GM21737 (cell line): ENCODE measurements around the gene C19orf12.
A peak's percentile ranks its signal among the peaks of the same experiment; 100 is the strongest.

Experiments
- ATAC-seq: cut with Tn5 transposase; IDR thresholded peaks from one replicate; pipeline ENCODE4 v1.9.1; 2021; ENCODE audit warnings: mild to moderate bottlenecking, moderate library complexity; ENCODE audit not compliant: unreplicated experiment

Gene C19orf12

DNA sequence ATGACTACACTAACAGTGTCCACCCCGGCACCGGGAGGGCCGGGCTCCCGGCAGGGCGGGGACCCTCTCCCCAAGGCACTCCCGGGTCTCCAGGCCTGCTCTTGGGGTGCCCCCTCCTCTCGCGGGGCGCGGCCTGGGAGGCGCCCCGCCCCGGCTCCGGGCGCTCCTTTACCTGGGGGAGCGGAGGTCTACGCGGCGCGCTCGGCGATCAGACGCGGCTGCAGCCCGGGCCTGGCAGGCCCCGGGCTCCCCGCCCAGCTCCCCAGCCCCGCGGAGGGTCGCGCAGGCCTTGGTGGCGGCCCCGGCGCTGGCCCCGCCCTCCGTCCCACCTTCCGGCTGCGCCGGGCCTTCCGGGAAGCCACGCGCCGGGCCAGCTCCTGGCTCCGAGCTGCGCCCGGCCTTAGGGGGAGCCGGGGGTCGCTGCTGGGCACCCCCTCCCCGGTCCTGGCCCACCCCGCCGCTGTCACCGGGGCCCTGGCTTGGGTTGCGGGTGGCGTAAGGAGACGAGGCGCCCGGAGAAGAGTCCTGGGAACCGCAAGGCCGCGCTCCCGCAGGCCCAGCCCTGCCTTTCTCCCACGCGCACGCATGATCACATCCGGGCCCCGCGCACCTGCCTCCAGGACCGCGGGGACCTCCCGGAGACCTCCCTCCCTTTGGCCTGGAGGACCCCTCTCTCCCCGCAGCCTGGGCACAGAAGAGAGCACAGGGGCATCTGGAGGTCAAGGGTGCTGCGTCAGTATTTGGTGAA lies at the start of gene C19orf12:
C19orf12 (minus strand) TSS at position 309 of the 748 bp plus-strand sequence. CDS start 6,848 bp downstream, outside the sequence.
- peak; percentile 65 for ATAC-seq

- no peak for ATAC-seq
Observed at GRCh38 chr19:29764361-29764760, 49.3 kb upstream of the C19orf12 start.

DNA sequence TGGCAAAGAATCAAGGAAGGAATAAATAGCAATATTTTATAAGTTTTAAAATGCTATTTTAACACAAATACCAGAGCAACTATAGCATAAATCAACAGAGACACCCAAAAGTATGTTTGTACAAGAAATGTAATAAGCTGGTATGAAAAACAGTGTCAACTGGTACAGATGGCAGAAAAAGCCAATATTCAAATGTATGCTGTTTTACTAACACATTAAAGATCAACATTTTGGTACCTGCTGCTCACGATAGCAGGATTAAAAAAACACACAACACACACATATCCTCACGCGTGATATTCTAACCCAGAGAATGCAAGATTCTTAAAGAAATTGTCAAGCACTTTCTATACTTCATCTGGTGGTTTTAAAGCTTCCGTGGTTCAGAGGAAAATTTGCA lies 48.1 kb upstream of the C19orf12 start:
- ATAC-seq, result no peak

- no peak for ATAC-seq
Observed at GRCh38 chr19:29761575-29762232, 46.6 kb upstream of the C19orf12 start.

GRCh38 chr19:29760752-29761502 lies 45.9 kb upstream of the C19orf12 start:
- no peak for ATAC-seq

GRCh38 chr19:29759359-29759758 lies 44.3 kb upstream of the C19orf12 start:
- ATAC-seq, result no peak

GRCh38 chr19:29758863-29759262 lies 43.8 kb upstream of the C19orf12 start:
- ATAC-seq, result no peak

- ATAC-seq, result no peak
Observed at GRCh38 chr19:29757551-29757950, 42.5 kb upstream of the C19orf12 start.

DNA sequence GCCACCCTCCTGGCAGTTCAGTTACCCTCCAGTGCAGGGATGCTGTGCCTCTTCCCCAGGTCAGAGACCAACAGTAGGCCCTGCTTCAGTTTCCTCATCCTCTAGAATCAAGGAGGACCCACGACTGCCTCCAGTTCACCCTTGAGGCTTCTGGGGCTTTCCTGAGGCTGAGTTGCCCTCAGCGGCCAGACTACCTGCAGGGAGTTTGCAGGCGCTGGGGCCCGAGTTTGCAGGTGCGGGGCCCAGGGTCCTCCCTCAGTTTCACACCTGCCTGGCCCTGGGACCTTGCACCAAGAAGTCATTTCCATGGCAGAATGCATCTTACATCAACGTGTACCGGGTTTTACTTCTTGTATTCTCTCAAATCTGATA lies 38.9 kb upstream of the C19orf12 start:
- ATAC-seq, result no peak

GRCh38 chr19:29753190-29753933 lies 38.3 kb upstream of the C19orf12 start:
- no peak for ATAC-seq

DNA sequence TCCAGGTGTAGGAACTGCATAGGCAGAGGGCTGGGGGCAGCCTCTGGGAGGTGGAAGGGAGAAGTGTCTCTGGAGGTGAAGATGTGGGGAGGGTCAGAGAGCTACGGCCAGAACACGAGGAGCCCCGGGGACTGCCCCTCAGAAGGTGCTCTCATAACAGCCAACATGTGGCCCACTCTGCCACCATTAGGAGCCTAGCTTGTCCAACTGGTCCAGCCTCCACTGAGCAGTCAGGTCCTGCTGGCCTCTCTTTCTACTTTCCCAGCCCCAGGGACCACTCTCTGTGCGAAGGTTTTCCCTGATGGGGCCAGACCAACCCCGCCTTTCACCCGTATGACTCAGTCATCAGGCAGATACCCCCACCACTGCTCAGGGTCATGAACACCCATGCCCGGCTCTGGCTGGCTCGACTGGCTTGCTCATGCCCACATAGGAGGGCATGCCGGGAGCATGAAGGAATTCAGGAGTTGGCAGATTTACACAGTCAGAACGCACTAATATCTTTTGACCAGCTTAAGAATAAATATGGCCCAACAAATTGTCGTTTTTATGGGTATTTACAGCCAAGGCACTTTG lies 37.5 kb upstream of the C19orf12 start:
- ATAC-seq, result no peak

- no peak for ATAC-seq
Observed at GRCh38 chr19:29751932-29752331, 36.9 kb upstream of the C19orf12 start.

GRCh38 chr19:29750001-29750400 lies 34.9 kb upstream of the C19orf12 start:
- ATAC-seq, result no peak

DNA sequence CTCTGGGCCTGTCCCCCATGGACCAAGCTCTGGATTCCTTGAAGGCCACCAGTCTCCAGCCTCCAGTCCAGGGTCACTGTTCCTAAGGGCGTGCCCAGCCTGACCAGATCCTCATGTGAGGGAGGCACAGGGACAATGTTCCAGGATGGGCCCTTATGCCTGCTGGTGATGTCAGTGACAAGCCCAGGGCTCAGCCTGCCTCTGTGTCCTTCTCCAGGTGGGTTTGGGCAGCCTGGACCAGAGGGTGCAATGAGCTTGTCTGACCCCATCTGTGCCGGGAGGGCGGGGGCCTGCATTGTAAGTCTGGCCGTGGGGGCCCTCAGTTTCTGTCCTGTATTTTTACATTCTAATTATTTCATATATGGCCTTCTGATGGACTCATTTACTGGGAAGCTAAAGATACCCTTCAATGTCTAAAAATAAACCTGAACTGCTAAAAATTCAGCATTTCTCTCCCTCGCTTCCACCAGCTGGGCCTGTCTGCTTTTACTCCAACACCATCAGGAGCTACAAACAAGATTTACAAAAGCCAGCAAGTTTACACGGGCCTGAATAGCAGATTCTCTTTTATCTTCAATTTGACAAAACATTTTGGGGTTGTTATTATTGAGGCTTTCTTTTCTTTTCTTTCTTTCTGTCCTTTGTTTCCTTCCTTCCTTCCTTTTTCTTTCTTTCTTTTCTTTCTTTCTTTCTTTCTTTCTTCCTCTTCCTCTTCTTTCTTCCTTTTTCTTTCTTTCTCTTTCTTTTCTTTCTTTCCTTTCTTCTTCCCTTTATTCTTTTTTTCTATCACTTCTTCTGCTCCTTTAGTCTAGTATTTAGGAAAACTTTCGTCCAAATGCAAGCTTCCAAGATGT lies 34.2 kb upstream of the C19orf12 start:
- ATAC-seq, result no peak

DNA sequence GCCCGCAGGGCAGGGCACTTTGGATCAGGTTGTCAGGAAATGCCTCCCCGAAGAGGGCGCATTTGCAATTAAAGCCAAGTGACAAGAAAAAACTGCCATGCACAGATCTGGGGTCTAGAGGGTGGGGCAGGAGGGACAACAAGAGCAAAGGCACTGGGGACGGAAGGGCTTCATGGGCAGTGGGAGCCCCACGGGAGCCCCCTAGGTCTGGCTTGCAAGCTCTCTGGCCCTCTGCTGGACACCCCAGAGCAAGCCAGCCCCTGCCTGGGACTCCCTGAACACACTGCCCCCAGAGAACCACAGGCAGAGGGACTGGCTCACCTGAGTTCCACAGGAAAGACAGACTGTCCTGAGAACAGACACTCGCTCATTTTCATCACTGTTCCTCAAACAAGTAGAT lies 30.2 kb upstream of the C19orf12 start:
- ATAC-seq, result no peak

- no peak for ATAC-seq
Observed at GRCh38 chr19:29743681-29744080, 28.6 kb upstream of the C19orf12 start.

- ATAC-seq, result no peak
Observed at GRCh38 chr19:29741776-29742175, 26.7 kb upstream of the C19orf12 start.

DNA sequence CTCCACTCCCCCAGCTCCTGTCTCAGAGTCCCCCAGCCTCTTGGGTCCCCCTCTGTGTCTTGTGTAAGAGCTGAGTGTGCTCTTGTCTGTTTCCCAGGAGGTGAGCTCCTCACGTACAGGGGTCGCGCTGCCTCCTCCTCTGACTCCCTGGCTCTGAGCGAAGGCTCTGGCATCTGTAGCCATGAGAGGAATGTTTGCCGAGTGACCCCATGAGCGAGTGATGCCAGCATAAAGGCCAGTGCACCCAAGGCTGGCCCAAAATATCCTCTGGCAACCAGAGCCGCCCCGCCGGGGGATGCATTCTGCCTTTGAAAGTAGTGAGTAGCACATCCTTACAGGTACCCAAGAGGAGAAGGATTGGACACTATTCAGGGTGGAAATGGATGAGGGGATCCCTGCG lies 26.2 kb upstream of the C19orf12 start:
- no peak for ATAC-seq

- ATAC-seq, result no peak
Observed at GRCh38 chr19:29737461-29738000, 22.5 kb upstream of the C19orf12 start.

DNA sequence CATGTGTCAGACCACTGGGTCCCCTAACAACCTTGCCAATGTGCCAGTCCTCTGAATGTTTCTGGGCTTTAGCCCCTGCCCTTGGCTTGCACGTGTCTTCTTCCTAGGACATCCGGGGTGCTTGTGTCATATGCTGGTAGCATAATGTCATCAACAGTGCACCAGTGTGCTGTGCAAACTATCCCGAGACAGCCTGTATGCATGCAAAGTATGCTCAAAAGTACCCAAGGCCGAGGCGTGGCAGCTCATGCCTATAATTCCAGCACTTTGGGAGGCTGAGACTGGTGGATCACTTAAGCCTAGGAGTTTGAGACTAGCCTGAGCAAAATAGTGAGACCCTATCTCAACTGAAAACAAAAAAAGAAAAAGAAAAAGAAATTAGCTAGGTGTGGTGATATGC lies 20.8 kb upstream of the C19orf12 start:
- no peak for ATAC-seq
